OCI-LY3 (cell line): ENCODE measurements around the gene LARGE1.

Experiments
- H2AFZ ChIP-seq: fragments of 200-600, 300-600 bp; shearing (Covaris generic); 2 replicates; pipeline ENCODE4 v1.6.0; 2014; ENCODE audit warnings: antibody characterized with exemption, low read depth, low read length
- H3K27ac ChIP-seq: fragments of 200-600, 300-600 bp; sonication (generic); 2 replicates; pipeline ENCODE4 v1.5.1; 2014; ENCODE audit warnings: mild to moderate bottlenecking, low read length, moderate library complexity, mixed read lengths
- H3K27me3 ChIP-seq: fragments of 200-600, 300-600 bp; sonication (generic); 2 replicates; pipeline ENCODE4 v1.6.1; 2014; ENCODE audit warnings: low read depth, low read length, mixed read lengths
- H3K36me3 ChIP-seq: fragments of 200-600, 300-600 bp; sonication (generic); replicated peaks from 2 replicates; pipeline ENCODE3; 2014; ENCODE audit warnings: low read depth, low read length, mixed read lengths
- H3K4me1 ChIP-seq: fragments of 300-600, 200-600 bp; sonication (generic); 2 replicates; pipeline ENCODE4 v1.6.1; 2014; ENCODE audit warnings: low read length, mixed read lengths
- H3K4me2 ChIP-seq: fragments of 200-600, 300-600 bp; sonication (generic); 2 replicates; pipeline ENCODE4 v1.6.1; 2014; ENCODE audit warnings: low read length, mixed read lengths
- H3K4me3 ChIP-seq: fragments of 300-600, 200-600 bp; sonication (generic); 2 replicates; pipeline ENCODE4 v1.5.1; 2014; ENCODE audit warnings: antibody characterized with exemption, mild to moderate bottlenecking, low read length, moderate library complexity
- H3K79me2 ChIP-seq: fragments of 300-600, 200-600 bp; shearing (Covaris generic); 2 replicates; pipeline ENCODE4 v1.6.1; 2014; ENCODE audit warnings: mild to moderate bottlenecking, low read length, mixed read lengths
- H3K9ac ChIP-seq: fragments of 300-600, 200-600 bp; shearing (Covaris generic); 2 replicates; pipeline ENCODE4 v1.6.0; 2014; ENCODE audit warnings: mild to moderate bottlenecking, low read length, moderate library complexity
- H3K9me3 ChIP-seq: fragments of 200-600, 300-600 bp; shearing (Covaris generic); 2 replicates; pipeline ENCODE4 v1.6.1; 2014; ENCODE audit warnings: low read length, mixed read lengths; ENCODE audit not compliant: insufficient read depth
- H4K20me1 ChIP-seq: fragments of 200-600, 300-600 bp; sonication (generic); 2 replicates; pipeline ENCODE4 v1.6.1; 2016; ENCODE audit warnings: low read length, mixed read lengths; ENCODE audit not compliant: insufficient read depth
- EZH2phosphoT487 ChIP-seq: fragments of 200-600 bp; shearing (Covaris generic); IDR thresholded peaks from 2 replicates; pipeline ENCODE4 v1.6.1; 2018; ENCODE audit warnings: antibody characterized with exemption, mixed run types, low read depth
- TF ChIP-seq, protein P1 (sequence below): fragments of 200-600, 300-600 bp; sonication (generic); IDR thresholded peaks from 2 replicates; pipeline ENCODE4 v1.5.1; 2014; ENCODE audit warnings: antibody characterized with exemption, low read length, low read depth

LARGE1 gene

DNA sequence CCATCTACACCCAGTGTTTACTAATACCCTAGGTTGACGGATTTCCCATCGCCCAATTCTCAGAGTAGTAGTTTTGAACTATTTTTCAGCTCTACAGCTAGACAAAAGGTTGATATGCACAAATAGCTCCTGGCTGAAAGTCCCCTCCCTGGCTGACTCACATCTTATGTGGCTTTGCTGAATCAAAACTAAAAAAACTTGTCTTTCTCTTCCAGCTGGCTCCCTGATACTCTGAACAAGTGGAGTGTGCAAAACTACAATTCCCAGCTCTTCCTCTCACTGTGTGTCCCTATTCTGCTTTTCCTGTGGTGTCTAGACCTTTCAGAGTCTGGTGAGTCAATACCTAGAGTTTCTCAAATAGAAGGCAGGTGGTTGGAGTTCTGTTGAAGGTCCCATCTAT lies 12.7 kb upstream of the LARGE1 start:
- no peak for TF ChIP-seq EZH2phosphoT487
- TF ChIP-seq, protein P1, sequence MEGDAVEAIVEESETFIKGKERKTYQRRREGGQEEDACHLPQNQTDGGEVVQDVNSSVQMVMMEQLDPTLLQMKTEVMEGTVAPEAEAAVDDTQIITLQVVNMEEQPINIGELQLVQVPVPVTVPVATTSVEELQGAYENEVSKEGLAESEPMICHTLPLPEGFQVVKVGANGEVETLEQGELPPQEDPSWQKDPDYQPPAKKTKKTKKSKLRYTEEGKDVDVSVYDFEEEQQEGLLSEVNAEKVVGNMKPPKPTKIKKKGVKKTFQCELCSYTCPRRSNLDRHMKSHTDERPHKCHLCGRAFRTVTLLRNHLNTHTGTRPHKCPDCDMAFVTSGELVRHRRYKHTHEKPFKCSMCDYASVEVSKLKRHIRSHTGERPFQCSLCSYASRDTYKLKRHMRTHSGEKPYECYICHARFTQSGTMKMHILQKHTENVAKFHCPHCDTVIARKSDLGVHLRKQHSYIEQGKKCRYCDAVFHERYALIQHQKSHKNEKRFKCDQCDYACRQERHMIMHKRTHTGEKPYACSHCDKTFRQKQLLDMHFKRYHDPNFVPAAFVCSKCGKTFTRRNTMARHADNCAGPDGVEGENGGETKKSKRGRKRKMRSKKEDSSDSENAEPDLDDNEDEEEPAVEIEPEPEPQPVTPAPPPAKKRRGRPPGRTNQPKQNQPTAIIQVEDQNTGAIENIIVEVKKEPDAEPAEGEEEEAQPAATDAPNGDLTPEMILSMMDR, result no peak
- no peaks in the 10 kb centered on the region for H3K9me3 ChIP-seq

DNA sequence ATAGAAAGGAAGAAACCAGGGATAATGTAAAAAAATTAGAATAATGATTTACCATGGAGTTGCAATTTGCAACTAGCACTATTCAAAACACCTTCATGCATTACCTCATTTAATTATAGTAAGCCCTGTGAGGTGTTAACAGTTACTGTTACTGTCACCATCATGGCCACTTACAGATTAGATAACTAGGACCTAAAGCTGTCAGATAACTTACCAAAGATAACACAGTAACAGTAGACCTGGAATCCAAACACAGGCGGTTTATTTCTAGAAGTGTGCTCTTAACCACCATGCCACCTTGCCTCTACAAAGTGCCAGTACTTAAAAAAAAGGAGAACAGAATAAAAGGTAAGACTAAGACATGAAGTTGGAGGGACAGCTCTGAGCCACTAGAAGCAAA lies 11.1 kb upstream of the LARGE1 start:
- no peak overlapping the region for H3K9ac ChIP-seq
- peaks cover 35% of the 10 kb centered on the region for H3K27me3 ChIP-seq
- no peaks in the 10 kb centered on the region for H3K9me3 ChIP-seq
- no peak overlapping the region for H3K4me2 ChIP-seq
- H3K36me3 ChIP-seq, result no peaks in the 10 kb centered on the region
- H2AFZ ChIP-seq, result no peak overlapping the region
- peaks cover 8% of the 10 kb centered on the region for H3K4me1 ChIP-seq
- TF ChIP-seq, protein P1, result no peak
- TF ChIP-seq EZH2phosphoT487, result no peak
- H3K4me3 ChIP-seq, result no peak overlapping the region
- H3K79me2 ChIP-seq, result no peaks in the 10 kb centered on the region
- no peaks in the 10 kb centered on the region for H4K20me1 ChIP-seq
- H3K27ac ChIP-seq, result no peak overlapping the region

More for the DNA sequence above, 12.7 kb upstream of the LARGE1 start:
- H2AFZ ChIP-seq, result no peak overlapping the region
- no peak overlapping the region for H3K4me3 ChIP-seq
- H3K36me3 ChIP-seq, result no peaks in the 10 kb centered on the region
- H3K27me3 ChIP-seq, result peaks cover 22% of the 10 kb centered on the region; the same call in 1 of the 2 replicates
- no peak overlapping the region for H3K9ac ChIP-seq
- no peak overlapping the region for H3K27ac ChIP-seq
- H3K4me2 ChIP-seq, result no peak overlapping the region
- H4K20me1 ChIP-seq, result no peaks in the 10 kb centered on the region
- H3K4me1 ChIP-seq, result peaks cover 8% of the 10 kb centered on the region
- H3K79me2 ChIP-seq, result no peaks in the 10 kb centered on the region

DNA sequence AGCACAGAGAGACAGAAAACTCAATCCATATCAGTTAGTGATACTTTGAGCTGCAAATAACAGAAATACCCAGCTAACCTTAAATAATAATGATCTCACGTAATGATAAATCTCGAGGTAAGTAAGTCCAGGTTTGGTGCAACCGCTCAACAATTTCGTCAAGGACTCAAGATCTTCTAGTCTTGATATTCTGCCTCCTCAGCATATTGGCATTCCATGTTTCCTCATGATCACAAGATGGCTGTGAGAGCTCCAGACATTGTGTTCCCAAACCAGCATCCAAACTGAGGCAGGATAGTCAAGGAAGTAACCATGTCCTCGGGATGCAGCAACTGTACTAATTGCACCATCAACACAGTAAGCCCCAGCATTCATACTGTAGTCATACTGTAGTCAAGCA lies 7.5 kb upstream of the LARGE1 start:
- Histone ChIP-seq H3K9me3 (no peaks in the 10 kb centered on the region), H3K27me3 (peaks cover 62% of the 10 kb centered on the region), H3K4me2 (no peak overlapping the region), H3K4me3 (no peak overlapping the region), H3K9ac (no peak overlapping the region), H2AFZ (no peak overlapping the region), H3K27ac (no peak overlapping the region), H3K36me3 (no peaks in the 10 kb centered on the region), H4K20me1 (no peaks in the 10 kb centered on the region), H3K4me1 (peaks cover 4% of the 10 kb centered on the region), H3K79me2 (no peaks in the 10 kb centered on the region)
- TF ChIP-seq EZH2phosphoT487, result no peak
- TF ChIP-seq, protein P1, result no peak

DNA sequence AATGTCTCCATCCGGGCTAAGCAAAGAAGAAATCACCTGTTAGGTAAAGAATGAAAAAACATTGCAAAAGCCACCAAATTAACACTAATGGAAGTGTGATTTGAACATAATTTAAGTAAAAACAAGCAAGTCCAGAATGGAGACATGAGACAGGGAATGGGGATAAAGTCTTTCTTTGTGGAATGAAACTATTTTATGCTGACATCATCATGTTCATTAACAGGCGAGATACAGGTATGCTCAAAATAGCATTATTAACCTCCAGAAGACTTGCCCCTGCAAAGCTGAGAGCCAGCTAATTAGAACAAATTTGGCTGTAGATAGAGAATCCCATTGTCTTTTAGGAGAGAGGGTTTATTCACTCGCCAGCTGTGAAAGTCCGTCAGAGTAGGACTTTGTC lies 4.9 kb upstream of the LARGE1 start:
- Histone ChIP-seq H3K79me2 (peaks cover under 1% of the 10 kb centered on the region; the same call in 1 of the 2 replicates), H3K4me1 (peaks cover 11% of the 10 kb centered on the region), H4K20me1 (no peaks in the 10 kb centered on the region), H3K27me3 (peaks cover 59% of the 10 kb centered on the region), H3K36me3 (no peaks in the 10 kb centered on the region), H3K9ac (no peak overlapping the region), H3K4me2 (no peak overlapping the region), H3K4me3 (no peak overlapping the region), H3K9me3 (no peaks in the 10 kb centered on the region), H3K27ac (no peak overlapping the region), H2AFZ (no peak overlapping the region)
- no peak for TF ChIP-seq EZH2phosphoT487
- TF ChIP-seq, protein P1, result no peak
